Right lobe of liver (tissue), 6 donors: Measurements from ENCODE around the gene DAPK1. TPM values are rescaled to one million over a fixed set of nuclear protein-coding genes. Genes with fewer than 3 reads are reported as not detected.

Source experiments
- ATAC-seq, 4 donors: fragments of 200-7000 bp; cut with Tn5 transposase; one replicate each; pipeline ENCODE4 v1.9.1; 2020; ENCODE audit warnings: mild to moderate bottlenecking in 4 of 4, moderate library complexity in 4 of 4
- DNase-seq, 3 donors: peaks; one replicate each; pipeline ENCODE4 v3.0.0-alpha.2; 2020
- H3K27ac ChIP-seq, 3 donors: fragments of 200-600 bp; one replicate each; pipeline ENCODE4 v1.8.0; 2022
- H3K27me3 ChIP-seq, 2 donors: fragments of 200-600 bp; one replicate each; pipeline ENCODE4 v1.8.0; 2022
- H3K36me3 ChIP-seq, 4 donors: fragments of 200-600 bp; sonication (generic) in 1 of 4; one replicate each; pipeline versions ENCODE4 v1.5.1 to v1.8.0; 2017 to 2022; ENCODE audit warnings: control low read depth in 1 of 4
- H3K4me1 ChIP-seq, 4 donors: fragments of 200-600 bp; sonication (generic) in 1 of 4; one replicate each; pipeline versions ENCODE4 v1.5.1 to v1.8.0; 2017 to 2022; ENCODE audit warnings: control low read depth in 1 of 4
- H3K4me3 ChIP-seq, 3 donors: fragments of 200-600 bp; one replicate each; pipeline ENCODE4 v1.8.0; 2022
- H3K9me3 ChIP-seq, 4 donors: fragments of 200-600 bp; sonication (generic) in 1 of 4; one replicate each; pipeline versions ENCODE4 v1.5.1 to v1.8.0; 2017 to 2022; ENCODE audit warnings: control low read depth in 1 of 4
- CTCF ChIP-seq, 4 donors: fragments of 200-600 bp in 3 of 4; fragments of 450-650 bp in 1 of 4; IDR thresholded peaks; one replicate each; pipeline versions ENCODE4 v1.5.1 to v1.8.0; 2016 to 2022; ENCODE audit warnings: antibody characterized with exemption in 4 of 4, mild to moderate bottlenecking in 2 of 4
- POLR2A ChIP-seq: fragments of 450-650 bp; IDR thresholded peaks from one replicate; pipeline ENCODE4 v1.6.1; 2017; ENCODE audit warnings: antibody characterized with exemption, mild to moderate bottlenecking
- WGBS: methylation state at CpG from one replicate; pipeline ENCODE4 v1.1.6; 2018; ENCODE audit warnings: low coverage, low lambda C conversion rate; ENCODE audit not compliant: insufficient coverage; ENCODE audit errors: missing lambda C conversion rate; 5-methylcytosine and 5-hydroxymethylcytosine counted together
- intact Hi-C, 2 donors: fragments of 100-400 bp; cut with DNase I; formaldehyde crosslinking; loops; one replicate each; pipeline versions ENCODE4 v1.11.2 to v1.14.1; 2022
- total RNA-seq, 6 experiments: library from RNA; depleted of rRNA in 2 of 6; stranded (reverse); fragments of >200 nt in 2 of 6; fragmentation: NEBNext Ultra II Directional in 3 of 6; extraction: Animal tissue kit (Norgen Biotek cat#: 25700) in 3 of 6; gene quantifications; one replicate each; pipeline versions ENCODE4 v1.1.0 to v1.2.4, GENCODE V29; 2016 to 2023
- donor health status: DM: no; HTN: yes; CAD: no.
- donor health status: DM: no; HTN: no; CAD: no.
- donor health status: DM: no; HTN: no; CAD: no.
- donor health status: DM: no; HTN: yes; CAD: no.
- donor health status: DM: no; HTN: yes; CAD: no.

Gene DAPK1
- total RNA-seq, 6 experiments from 2014 or later: 17.4 to 55.0 (median 33.9) TPM

GRCh38 chr9:87504938-87505337 is 7.3 kb downstream of the DAPK1 start:
- DNase-seq (no peak), ATAC-seq (no peak)
- Histone ChIP-seq H3K9me3 (no peaks in the 10 kb centered on the region), H3K4me1 (peaks cover 0 to 43% (median 21%) of the 10 kb centered on the region in 4 donors), H3K27me3 (no peaks in the 10 kb centered on the region), H3K4me3 (no peak overlapping the region), H3K27ac (peak overlapping the region in 2 of 3 donors; percentile 84 to 87), H3K36me3 (no peaks in the 10 kb centered on the region)
- TF ChIP-seq CTCF (IDR thresholded peaks at IDR 0.05) (no peak), POLR2A (no peak)
- intact Hi-C loops: no loop called here

DNA sequence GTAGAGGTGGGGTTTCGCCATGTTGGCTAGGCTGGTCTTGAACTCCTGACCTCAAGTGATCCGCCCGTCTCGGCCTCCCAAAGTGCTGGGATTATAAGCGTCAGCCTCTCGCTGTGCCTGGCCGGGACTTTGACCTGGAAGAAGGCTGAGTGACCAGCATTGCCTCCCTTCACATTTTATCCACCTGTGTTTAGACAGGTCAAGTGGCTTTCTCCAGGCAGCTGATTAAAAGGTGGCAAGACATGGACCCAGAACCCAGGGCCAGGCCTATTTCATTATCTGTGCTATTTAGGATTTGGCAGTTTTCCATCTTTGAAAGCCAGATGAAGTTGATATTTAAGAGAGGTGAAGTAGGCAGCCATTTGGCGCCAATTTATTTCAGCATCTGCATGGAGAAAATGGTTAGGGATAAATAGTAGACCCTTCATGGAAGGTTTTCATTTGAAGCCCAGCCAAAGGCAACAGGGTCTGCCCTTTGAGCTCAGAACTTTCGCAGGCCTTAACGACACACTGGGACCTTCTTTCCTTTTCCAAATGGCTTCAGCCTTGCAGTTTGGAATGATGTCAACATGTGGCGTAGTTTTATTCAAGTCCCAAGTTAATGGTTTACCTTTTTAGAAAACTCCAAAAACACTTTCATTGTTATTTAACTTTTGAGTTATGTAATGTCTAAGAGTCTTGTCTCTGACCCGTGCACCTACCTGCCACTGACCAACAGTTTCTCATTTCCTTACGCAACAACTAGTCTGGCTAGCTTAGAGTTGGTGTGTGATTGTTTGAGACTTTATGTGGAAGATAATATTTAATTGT is 8.4 kb downstream of the DAPK1 start:
- no peaks in the 10 kb centered on the region for H3K9me3 ChIP-seq
- TF ChIP-seq CTCF (IDR thresholded peaks at IDR 0.05) (peak in 2 of 4 donors; percentile 7 to 9), POLR2A (no peak)
- H3K4me3 ChIP-seq: no peak overlapping the region
- no peaks in the 10 kb centered on the region for H3K27me3 ChIP-seq
- intact Hi-C loops: no loop called here
- ATAC-seq: peak; percentile 66 to 85 (median 72)
- H3K27ac ChIP-seq: peak overlapping the region; percentile 35 to 87 (median 84)
- peak in 1 of 3 donors; percentile 79 for DNase-seq
- H3K4me1 ChIP-seq: peaks cover 0 to 37% (median 19%) of the 10 kb centered on the region in 4 donors
- 43% methylated on average over 11 of the region's 13 CpGs for WGBS
- no peaks in the 10 kb centered on the region for H3K36me3 ChIP-seq

DNA sequence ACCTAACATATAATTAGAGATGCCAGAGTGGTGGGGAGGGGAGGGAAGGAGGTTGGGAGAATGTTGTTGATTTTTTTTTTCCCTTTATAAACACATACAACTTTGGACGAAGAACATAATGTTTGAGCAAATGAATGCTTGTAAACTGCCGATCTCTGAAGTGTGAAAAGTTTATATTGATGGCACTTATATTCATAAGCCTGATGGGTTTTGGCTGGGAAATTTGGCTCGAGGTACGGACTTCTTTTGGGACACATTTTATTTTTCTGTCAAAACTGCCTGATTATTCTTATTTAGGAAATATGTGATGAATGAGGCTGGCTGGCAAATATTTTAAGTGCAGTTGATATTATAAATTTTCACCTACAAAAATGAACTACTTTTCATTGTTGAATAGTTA is 9.9 kb downstream of the DAPK1 start:
- no peak for DNase-seq
- Histone ChIP-seq H3K4me3 (no peak overlapping the region), H3K27ac (peak overlapping the region in 1 of 3 donors; percentile 87), H3K4me1 (peaks cover 0 to 27% (median 13%) of the 10 kb centered on the region in 4 donors), H3K36me3 (no peaks in the 10 kb centered on the region), H3K9me3 (no peaks in the 10 kb centered on the region), H3K27me3 (no peaks in the 10 kb centered on the region)
- TF ChIP-seq CTCF (IDR thresholded peaks at IDR 0.05) (no peak), POLR2A (no peak)
- ATAC-seq: no peak
- WGBS: 70% methylated on average over 4 of the region's 4 CpGs
- intact Hi-C loops: no loop called here

DNA sequence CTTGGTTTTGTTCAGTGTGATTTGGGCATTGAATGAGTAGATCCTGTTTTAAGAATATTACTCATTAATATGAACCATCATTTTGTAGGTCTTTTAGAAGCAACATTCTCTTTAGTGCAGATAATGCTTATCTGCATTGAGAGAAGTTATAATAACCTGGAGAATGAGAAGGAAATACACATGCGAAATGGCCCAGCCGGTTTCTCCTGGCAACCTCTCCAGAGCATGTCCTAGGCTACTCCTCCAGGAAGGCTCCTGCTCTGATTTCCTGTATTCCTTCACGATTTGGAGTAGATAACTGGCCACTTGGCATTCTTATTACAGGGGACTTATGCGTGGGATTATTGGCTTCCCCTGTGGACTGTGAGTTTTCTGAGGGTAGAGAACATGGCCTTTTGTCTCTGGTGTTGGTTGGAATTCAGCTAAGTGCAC is 12.6 kb downstream of the DAPK1 start:
- no peak overlapping the region for H3K4me3 ChIP-seq
- H3K27me3 ChIP-seq: no peaks in the 10 kb centered on the region
- WGBS: 61% methylated on average over 4 of the region's 4 CpGs
- H3K36me3 ChIP-seq: no peaks in the 10 kb centered on the region
- H3K4me1 ChIP-seq: peaks cover 0 to 37% (median 17%) of the 10 kb centered on the region in 4 donors
- H3K9me3 ChIP-seq: no peaks in the 10 kb centered on the region
- H3K27ac ChIP-seq: peak overlapping the region in 1 of 3 donors; percentile 2
- peak in 2 of 4 donors; percentile 3 to 4 for ATAC-seq
- no peak for DNase-seq
- intact Hi-C loops: loop anchor here (10.0 kb wide), 3 partner anchors 55 to 145 kb away; no protein-coding TSS in a partner anchor
- TF ChIP-seq CTCF (IDR thresholded peaks at IDR 0.05) (no peak), POLR2A (no peak)
